ENCODE results near the gene UBFD1.
"Not testable (repeated sequence)": the region's sequence is repeated elsewhere in the genome, so short reads cannot be mapped to it uniquely, and the experiment has no call there.

The UBFD1 gene, protein sequence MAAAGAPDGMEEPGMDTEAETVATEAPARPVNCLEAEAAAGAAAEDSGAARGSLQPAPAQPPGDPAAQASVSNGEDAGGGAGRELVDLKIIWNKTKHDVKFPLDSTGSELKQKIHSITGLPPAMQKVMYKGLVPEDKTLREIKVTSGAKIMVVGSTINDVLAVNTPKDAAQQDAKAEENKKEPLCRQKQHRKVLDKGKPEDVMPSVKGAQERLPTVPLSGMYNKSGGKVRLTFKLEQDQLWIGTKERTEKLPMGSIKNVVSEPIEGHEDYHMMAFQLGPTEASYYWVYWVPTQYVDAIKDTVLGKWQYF

DNA sequence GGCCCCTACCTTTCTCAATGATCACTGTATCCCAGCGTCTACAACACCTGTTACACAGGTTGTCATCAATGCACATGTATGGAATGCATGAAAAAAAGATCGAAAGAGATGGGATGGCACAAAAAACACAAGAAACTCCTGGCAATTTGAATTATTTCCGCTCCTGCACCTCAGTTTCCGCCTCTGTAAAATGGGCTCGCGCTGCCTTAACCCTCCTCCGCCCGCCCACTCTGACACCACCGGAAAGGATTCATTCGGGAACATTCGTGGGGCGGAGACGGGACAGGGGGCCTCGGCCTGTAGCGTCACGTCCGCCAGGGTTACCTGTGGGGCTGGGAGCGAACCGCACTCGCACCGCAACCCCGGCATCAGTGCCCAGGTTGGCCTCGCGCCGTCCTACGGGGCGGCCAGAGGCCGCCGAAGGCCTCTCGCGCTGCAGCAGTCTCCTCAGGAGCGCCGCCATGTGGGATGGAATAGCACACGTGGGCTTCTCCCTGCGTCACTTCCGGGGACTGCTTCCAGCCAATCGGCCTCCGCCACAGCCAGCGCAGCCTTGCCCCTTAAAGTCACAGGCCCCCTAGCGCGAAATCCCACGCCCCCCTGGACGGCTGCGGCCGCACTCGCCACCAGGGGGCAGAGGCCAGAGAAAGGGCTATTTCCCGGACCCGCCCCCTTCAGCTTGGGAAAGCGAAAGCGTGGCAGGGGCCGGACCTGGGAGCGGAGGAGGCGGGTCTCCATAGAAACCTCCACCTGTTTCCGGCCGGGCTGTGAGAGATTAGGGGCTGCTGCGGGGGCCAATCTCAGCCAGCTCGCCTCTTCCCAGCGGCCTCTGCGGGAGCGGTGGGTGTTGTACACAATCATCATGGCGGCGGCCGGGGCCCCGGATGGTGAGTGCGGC, at the start of gene UBFD1, which contains the start of gene EARS2:
Gene UBFD1, plus strand, starts transcription at position 847 of the 898 bp plus-strand sequence. Its CDS starts 16 bp downstream, at position 863.
Gene EARS2, minus strand, starts transcription at position 470 of the 898 bp plus-strand sequence. Its CDS starts 7 bp downstream, at position 463.
- peak; percentile 81 to 95 for DNase-seq (ENCODE audit: low read depth in 1 of 2, low spot score in 1 of 2)

DNA sequence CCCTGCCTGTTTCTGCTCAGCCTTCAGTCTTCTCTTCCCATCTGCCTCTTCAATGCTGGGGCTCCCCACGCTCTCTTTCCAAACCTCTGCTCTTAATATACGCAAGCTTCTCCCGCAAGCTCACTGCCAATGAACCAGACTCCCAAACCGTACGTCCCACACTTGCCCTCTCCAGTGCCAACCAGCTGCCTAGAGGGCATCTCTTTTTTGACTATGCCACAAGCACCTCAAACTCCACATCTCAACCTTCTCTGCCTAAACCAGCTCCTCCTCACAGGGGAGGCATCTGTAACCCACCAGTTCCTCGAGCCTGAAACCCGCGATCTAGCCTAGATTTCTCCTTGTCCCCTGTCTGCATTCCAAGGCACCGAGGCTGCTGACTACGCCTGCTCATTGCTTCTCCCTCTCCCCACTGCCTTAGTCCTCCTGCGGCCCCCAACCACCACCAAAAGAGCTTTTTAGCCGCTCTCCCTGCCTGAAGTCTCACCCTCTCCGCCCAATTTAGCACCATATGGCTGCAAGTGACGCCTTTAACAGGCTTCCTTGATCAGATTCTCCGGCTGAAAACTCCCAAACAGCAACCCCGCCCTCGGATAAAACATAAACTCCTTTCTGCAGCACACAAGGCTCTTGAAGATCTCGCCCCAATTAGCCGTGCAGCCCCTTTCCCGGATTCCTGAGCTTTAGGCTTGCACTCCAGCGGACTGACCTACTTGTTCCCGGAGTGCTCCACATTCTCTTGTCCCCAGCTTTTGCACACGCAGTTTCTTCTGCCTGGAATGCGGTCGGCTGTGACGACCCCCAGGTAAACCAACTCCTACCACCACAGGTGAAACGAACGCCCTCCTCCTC, 48.7 kb upstream of the UBFD1 start:
- DNase-seq (ENCODE audit: low read depth in 1 of 2, low spot score in 1 of 2) = no peak

DNA sequence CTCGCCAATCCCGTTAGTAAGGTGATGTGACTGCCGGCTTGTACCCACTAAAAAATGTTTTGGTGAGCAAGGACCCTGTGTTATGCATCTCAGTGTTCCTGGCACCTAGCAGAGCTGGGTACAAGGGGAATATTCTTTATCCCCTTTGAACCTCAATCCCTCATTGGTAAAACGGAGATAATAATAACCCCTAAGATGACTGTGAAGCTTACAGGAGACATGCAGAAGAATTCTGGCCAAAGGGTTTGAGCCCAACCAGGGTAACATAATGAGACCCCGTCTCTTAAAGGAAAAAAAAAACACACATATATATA, 48.1 kb upstream of the UBFD1 start:
- DNase-seq (ENCODE audit: low read depth in 1 of 2, low spot score in 1 of 2) = no peak

DNA sequence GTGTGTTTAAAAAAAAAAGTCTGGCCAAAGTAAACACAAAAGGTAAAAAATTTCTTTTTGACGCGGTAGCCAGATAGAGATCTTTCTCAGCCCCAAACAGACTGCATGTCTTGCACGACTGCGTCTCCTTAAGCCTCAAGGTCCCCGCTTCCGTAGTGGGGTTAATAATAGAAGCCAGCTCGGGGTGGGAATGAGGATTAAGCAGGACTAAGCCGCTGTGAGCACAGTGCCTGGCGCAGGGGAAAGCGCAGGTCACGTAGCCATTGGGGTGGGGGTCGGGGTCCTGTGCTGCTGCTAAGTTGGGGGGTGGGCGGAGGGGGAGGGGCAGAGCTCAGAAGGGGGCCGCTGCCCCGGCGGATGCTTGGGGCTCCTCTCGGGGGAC, 47.8 kb upstream of the UBFD1 start:
- no peak for DNase-seq (ENCODE audit: low read depth in 1 of 2, low spot score in 1 of 2)

DNA sequence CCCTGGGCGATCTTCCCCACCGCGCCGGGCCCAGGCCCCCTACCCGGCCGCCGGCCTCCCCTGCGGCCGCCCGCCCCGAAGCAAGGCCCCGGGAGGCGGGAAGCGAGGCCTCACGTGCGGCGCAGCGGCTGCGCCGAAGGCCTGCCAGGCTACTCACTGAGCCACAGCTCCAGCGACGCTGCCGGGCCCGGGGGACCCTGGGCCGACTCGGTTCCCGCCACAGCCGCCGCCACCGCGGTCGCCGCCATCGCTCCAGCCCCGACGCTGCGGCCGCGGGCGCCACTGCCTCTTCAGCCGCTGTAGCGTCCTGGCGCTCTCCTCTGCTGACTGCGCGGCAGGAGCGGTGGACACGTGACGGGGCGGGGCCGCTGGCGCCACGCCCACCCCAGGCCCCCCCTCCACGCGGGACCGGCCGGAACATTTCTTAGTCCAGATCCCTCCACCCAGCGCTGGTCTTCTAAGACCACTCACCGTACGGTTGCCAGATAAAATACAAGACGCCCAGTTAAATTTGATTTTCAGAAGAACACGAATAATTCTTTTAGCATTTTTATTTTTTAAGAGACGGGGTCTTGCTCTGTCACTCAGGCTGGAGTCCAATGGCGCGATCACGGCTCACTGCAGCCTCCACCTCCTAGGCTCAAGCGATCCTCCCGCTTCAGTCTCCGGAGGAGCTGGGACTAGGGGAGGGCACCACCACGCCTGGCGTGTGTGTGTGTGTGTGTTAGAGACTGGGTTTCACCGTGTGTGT, 47.2 kb upstream of the UBFD1 start, which contains the start of gene GGA2:
Gene GGA2, minus strand, starts transcription at position 331 of the 751 bp plus-strand sequence. Its CDS starts 83 bp downstream, at position 248.
- peak; percentile 59 to 72 for DNase-seq (ENCODE audit: low read depth in 1 of 2, low spot score in 1 of 2)

DNA sequence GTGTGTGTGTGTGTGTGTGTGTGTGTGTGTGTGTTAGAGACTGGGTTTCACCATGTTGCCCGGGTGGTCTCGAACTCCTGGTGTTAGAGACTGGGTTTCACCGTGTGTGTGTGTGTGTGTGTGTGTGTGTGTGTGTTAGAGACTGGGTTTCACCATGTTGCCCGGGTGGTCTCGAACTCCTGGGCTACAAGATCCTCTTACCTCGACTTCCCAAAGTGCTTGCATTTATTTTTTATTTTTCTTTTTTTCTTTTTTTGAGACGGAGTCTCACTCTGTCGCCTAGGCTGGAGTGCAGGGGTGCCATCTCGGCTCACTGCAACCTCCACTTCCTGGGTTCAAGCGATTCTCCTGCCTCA, 46.6 kb upstream of the UBFD1 start:
- not testable (repeated sequence) for DNase-seq (ENCODE audit: low read depth in 1 of 2, low spot score in 1 of 2)

DNA sequence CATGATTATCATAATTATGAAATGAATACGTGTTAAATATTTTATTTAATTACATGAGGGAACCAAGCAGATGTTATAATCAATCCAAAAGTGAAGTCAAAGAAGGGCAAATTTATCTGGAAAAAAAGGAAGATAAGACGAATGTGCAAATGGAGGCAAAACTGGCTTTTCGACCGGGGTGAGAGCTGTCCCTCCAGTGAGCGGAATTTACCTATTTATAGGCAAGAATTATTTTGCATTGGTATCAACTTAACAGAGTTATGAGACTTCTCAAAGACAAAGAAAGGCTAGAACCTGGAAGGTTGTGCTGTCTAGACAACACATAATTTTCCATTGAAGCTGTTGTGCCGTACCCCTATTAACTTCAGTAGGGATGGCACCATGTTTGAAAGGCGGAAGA, 45.8 kb upstream of the UBFD1 start:
- no peak for DNase-seq (ENCODE audit: low read depth in 1 of 2, low spot score in 1 of 2)

DNA sequence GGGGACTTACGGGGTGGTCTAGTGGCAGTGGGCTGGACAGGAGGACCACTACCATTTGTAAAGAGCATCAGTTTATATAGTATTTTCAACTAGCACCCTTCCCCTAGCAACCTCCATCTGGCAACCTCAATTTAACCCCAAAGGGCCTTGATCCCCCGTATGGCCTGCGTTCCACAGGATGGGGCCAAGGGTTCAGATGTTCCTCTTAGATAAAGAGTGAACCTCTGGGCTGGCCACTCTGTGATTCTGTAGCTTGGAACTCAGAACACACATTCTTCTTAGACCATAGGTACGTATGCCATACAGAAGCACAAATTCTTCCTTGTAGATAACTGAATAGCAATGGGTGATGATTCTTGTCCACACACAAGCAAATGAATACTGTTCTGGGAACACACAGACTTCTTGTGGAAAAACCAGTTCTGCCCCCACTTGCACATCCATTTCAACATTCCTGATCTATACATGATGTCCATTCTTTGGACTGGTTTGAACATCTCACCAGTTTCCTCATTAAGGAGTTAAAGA, 45.3 kb upstream of the UBFD1 start:
- DNase-seq (ENCODE audit: low read depth in 1 of 2, low spot score in 1 of 2) = no peak

DNA sequence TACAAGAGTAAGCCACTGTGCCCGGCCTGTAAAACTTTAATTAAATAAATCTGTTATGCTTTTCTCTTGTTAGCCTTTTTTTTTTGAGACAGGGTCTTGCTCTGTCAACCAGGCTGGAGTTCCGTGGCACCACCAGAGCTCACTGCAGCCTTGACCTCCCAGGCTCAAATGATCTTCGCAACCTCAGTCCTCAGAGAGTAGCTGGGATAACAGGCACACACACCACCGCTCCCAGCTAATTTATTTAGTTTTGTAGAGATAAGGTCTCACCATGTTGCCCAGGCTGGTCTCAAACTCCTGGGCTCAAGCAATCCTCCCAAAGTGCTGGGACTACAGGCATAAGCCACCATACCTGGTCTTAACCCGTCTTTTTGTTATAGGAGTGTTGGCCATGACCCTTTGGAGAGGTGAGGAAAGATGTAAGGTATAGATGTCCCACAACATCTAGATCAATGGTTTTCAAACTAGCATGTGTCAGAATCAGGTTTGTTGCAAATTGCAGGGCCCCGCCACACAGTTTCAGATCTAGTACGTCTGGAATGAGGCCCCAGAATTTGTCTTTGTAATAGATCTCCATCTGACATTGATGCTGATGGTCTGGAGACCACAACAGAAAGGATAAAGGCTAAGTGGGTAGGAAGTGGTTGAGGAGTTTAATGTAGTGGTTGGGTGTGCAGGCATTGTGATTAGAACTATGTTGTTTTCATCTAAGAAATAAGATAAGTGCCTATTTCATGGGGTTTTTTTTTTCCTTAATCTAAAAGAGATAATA, 43.0 kb upstream of the UBFD1 start:
- no peak for DNase-seq (ENCODE audit: low read depth in 1 of 2, low spot score in 1 of 2)

DNA sequence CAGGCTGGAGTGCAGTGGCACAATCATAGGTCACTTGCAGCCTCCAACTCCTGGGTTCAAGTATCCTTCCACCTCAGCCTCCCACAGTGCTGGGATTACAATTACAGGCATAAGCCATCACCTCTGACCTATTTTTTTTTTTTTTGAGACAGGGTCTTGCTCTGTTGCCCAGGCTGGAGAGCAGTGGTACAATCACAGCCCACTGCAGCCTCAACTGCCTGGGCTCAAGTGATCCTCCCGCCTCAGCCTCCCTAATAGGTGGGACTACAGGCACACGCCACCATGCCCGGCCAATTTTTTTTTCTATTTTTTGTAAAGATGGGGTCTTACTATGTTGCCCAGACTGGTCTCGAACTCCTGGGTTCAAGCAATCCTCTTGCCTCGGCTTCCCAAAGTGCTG, 41.6 kb upstream of the UBFD1 start:
- DNase-seq (ENCODE audit: low read depth in 1 of 2, low spot score in 1 of 2) = no peak

DNA sequence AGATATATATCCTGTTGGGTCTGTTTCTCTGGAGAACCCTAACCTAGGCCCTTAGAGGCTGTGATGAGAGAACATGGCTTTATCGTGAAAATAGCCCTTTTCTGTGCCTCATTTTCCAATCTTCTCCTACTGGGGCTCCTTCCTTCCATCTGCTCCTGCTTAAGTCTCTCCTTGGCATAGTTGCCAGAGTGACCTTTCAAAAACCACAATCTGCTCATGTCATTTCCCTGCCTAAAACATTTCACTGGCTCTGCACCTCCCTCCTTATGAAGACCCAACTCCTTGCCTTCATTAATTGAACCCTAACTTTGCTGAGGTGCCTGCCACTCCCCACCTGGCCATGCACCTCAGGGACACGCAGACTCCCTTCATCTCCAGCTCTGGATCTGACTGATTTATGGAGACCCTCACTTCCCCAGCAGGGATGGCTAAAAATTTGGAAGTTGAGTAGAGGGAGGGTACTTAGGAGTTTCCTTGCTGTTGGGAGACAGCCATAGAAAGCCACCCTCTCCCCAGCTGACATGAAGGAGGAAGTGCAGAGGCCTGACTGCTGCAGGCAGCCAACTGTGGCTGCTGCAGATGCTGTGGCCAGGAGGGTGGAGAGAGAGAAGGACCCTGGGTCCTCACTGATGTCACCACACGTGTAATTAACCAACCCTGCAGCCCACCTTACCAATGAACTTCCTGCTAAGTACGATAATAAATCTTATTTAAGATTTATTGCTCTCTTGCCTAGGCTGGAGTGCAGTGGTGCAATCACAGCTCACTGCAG, 41.0 kb upstream of the UBFD1 start:
- DNase-seq (ENCODE audit: low read depth in 1 of 2, low spot score in 1 of 2) = no peak

DNA sequence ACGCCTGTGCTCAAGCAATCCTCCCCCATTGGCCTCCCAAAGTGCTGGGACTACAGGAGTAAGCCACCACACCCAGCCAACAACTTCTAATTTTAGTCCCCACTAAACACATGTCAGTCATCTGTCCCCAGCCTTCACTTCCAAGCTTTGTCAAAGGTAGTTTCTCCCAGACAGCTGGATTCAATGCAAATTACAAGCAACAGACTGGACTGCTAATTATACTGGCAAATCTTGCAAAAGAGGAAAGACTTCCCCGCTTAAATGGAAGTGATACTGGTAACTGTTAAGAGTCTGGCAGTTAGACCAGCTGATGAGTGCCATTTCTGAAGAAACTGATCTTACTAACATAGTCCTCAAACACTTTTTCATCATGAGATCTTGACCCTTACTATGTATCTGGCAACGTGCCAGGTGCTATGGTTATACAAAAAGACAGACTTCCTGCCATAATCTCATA, 39.1 kb upstream of the UBFD1 start:
- DNase-seq (ENCODE audit: low read depth in 1 of 2, low spot score in 1 of 2) = no peak

DNA sequence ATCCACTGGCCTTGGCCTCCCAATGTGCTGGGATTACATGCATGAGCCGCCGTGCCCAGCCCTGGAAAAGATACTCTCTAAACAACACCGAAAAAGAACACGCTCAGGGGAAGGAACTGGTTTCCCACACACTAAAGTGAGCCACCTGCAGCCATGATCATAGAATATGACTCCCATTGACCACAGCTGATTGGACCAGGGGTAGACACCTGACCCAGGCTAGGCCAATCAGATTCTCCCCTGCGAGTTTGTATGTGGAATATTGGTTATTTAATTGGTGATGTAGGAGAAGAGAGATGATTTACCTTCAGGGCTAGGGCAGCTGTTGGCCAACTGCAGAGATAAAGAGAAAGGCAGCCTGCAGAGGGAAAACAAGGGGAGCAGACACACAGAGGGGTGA, 38.2 kb upstream of the UBFD1 start:
- no peak for DNase-seq (ENCODE audit: low read depth in 1 of 2, low spot score in 1 of 2)

DNA sequence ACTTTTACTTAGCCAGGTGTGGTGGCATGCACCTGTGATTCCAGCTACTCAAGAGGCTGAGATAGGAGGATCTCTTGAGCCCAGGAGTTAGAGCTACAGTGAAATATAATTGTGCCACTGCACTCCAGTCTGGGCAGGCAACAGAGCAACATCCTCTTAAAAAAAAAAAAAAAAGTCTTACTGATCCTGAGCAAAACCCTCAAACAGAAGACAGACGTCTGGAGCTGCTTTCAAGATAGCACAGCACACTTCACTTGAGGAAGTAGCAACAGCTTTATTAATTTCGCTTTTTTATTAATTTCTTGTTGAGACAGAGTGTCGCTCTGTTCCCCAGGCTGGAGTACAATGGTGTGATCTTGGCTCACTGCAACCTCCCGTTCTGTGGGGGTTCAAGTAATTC, 37.0 kb upstream of the UBFD1 start:
- DNase-seq (ENCODE audit: low read depth in 1 of 2, low spot score in 1 of 2) = no peak

DNA sequence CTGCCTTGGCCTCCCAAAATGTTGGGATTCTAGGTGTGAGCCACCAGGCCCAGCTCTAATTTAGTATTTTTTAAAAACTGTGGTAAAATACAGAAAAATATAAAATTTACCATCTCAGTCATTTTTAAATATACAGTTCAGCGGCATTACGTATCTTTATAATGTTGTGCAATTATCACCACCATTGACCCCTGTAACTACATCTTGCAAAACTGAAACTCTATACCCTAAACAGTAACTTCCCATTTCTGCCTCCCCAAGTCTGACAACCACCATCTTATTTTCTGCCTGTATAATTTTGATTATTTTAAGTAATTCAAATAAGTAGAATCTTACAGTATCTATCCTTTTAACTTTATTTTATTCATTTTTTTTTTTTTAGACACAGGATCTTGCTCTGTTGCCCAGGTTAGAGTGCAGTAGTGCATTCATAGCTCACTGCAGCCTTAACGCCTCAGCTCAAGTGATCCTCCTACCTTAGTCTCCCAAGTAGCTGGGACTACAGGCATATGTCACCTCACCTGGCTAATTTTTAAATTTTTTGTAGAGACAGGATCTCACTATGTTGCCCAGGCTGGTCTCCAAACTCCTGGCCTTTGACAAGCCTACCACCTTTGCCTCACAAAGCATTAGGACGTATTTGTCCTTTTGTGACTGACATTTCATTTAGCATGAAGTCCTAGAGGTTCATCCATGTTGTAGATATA, 36.3 kb upstream of the UBFD1 start:
- DNase-seq (ENCODE audit: low read depth in 1 of 2, low spot score in 1 of 2) = no peak

DNA sequence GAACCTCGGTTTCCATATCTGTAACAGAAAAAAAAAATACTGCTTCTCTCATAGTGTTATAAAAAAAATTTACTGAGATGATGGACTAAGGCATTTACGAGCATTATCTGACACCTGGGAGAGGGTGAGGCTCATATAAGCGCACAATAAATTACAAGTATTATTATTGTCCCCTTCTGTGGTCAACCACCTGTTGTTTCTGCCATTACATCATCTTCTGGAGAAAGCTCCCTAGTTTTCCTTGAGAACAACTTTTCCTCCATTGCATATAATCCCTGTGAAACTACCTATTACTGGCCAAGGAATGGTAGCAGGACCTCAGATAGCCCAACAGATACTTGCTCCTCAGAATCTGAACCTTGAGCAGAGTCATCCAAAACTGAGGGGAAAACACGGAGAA, 35.6 kb upstream of the UBFD1 start:
- no peak for DNase-seq (ENCODE audit: low read depth in 1 of 2, low spot score in 1 of 2)

DNA sequence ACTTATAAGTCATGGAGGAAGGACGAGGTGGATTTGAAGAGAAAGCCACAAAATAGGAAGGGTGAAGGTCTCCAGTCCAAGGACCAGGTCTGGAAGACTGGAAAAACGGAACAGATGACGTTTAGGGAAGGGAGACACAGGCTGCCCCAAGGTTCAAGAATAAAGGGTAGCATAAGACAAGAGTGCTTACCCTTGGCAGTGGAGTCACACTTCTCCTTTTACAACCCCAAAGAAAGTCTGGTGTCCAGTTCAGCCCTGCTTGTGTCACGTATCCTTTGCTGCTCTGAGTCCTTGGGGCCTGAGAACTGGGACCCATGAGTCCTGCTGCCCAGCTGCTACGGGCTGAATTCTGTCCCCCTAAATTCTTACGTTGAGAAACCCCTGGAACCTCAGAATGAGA, 34.2 kb upstream of the UBFD1 start:
- DNase-seq (ENCODE audit: low read depth in 1 of 2, low spot score in 1 of 2) = no peak

DNA sequence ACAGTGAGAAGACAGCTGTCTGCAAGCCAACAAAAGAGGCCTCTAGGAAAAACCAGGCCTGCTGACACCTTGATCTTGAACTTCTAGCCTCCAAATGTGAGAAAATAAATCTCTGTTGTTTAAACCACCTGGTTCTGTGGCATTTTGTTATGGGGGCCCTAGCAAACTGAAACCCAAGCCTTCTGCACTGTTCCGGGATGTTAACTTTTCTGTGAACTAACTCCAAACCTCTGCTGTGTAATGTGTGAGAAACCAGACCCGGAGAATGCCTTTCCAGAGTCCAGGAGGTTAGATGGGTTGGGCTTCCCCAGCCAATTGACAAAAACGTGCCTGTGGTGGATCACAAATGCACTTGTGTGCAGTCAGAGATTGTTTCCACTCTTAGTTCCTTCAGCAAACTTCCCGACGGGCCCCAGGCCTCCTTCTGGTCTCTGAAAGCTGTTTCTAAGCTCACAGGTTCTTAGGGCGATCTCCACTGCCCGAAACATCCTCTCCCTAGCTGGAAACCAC, 33.6 kb upstream of the UBFD1 start:
- DNase-seq (ENCODE audit: low read depth in 1 of 2, low spot score in 1 of 2) = no peak

Data from activated T-helper 1 cell treated with anti-CD3 and anti-CD28 coated beads, Interleukin-2, amount 50 U/mL, for 16 hours (primary cell).